Small intestine (tissue), 7 donors: ENCODE results near the gene ZNF474. TPM values are rescaled to one million over a fixed set of nuclear protein-coding genes. Genes with fewer than 3 reads are reported as not detected.

ENCODE experiments used
- DNase-seq, 2 donors: peaks; one replicate each; pipeline versions ENCODE4 v3.0.0 to v3.0.0-alpha.2; 2013
- FAIRE-seq: peaks from 2 replicates; lab custom pipeline; 2012; peaks lifted over from hg19 to GRCh38; lab: Jason Lieb, UNC
- H3K27ac ChIP-seq, 3 donors: one replicate each; pipeline ENCODE4 v1.5.1; 2013; ENCODE audit warnings: low read length in 2 of 3, mild to moderate bottlenecking in 2 of 3, control low read depth in 1 of 3, inconsistent platforms in 1 of 3, low read depth in 1 of 3, moderate library complexity in 1 of 3
- H3K27me3 ChIP-seq, 3 donors: one replicate each; pipeline ENCODE4 v1.6.1; 2013; ENCODE audit warnings: low read length in 3 of 3, inconsistent platforms in 1 of 3; ENCODE audit not compliant: control insufficient read depth in 3 of 3, insufficient read depth in 3 of 3
- H3K36me3 ChIP-seq, 3 donors: one replicate each; pipeline ENCODE4 v1.6.1; 2013; ENCODE audit warnings: low read length in 3 of 3, inconsistent platforms in 1 of 3, low read depth in 1 of 3, mild to moderate bottlenecking in 1 of 3, moderate library complexity in 1 of 3; ENCODE audit not compliant: control insufficient read depth in 3 of 3, insufficient read depth in 2 of 3
- H3K4me1 ChIP-seq, 3 donors: one replicate each; pipeline ENCODE4 v1.6.1; 2013; ENCODE audit warnings: low read length in 2 of 3, inconsistent platforms in 1 of 3, low read depth in 1 of 3, mild to moderate bottlenecking in 1 of 3, moderate library complexity in 1 of 3; ENCODE audit not compliant: control insufficient read depth in 3 of 3, insufficient read depth in 2 of 3
- H3K4me3 ChIP-seq, 3 donors: one replicate each; pipeline ENCODE4 v1.5.1; 2013; ENCODE audit warnings: low read length in 3 of 3, control low read depth in 1 of 3, inconsistent platforms in 1 of 3, low read depth in 1 of 3, mild to moderate bottlenecking in 1 of 3, moderate library complexity in 1 of 3
- H3K9me3 ChIP-seq, 2 donors: one replicate each; pipeline ENCODE4 v1.6.1; 2013; ENCODE audit warnings: low read depth in 1 of 2, low read length in 1 of 2; ENCODE audit not compliant: control insufficient read depth in 2 of 2, insufficient read depth in 1 of 2
- WGBS, 3 donors: extraction: QIAGEN DNeasy Blood & Tissue Kit; methylation state at CpG; one replicate each; pipeline ENCODE4 v1.1.7; 2013; 5-methylcytosine and 5-hydroxymethylcytosine counted together
- polyA plus RNA-seq, 4 donors: library from polyadenylated mRNA; stranded (reverse) in 3 of 4; unstranded in 1 of 4; fragments of 200-250 nt in 3 of 4; fragments of 120-200 nt in 1 of 4; gene quantifications; one replicate each; pipeline versions ENCODE4 v1.2.1 to v1.2.3, GENCODE V29; 2013
- donor health status: healthy with polysubstance abuse.
- donor health status: control.
- donor health status: control.
- donor health status: Bipolar disorder and iron deficiency.
- donor health status: healthy.

The ZNF474 gene
- polyA plus RNA-seq, 4 donors: 0.04 to 0.07 TPM; not detected in 2

DNA sequence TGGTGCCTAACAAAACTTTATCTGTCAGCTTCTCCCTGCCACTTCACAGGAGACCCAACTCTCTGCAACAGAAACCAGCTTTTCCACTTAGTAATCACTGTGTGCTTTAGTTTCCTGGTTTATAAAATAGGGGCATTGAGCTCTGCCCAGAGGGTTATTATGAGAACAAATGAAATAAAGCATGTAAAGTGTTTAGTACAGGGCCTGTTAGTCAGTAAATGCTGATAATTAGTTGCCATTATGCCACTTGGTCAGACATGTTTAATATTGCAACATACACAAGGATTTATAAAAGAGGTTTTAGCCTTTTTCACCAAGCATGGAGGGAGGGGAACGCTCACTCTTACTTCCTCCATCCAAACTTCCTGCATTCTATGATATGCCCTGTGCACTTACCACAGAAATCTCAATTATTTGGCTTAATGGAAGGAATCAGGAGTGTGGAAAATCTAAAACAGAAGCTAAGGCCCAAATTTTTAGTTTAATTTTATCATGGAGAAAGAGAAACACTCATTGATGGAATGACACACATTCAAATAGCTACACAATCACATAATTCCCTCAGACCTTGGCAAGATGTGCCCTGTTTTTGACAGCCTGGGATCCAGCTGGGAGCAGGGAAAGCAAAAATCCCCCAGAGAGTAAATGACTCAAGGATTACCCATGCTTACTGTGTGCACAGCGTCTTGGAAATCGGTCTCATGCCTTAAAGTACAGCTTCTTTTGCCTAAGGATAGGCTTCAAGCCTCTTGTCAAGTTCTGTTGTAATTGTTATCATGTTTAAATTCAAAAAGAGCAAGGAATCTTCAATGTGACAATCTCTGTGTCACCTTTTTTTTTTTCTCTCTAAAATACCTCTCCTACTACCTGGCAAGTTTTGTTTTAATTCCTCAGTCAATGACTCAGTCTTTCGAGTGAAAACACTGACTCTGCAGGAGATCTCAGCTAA lies 34.0 kb downstream of the ZNF474 start:
- no peaks in the 10 kb centered on the region for H3K9me3 ChIP-seq
- DNase-seq (peak in 1 of 2 donors; percentile 22), FAIRE-seq (no peak)
- H3K27me3 ChIP-seq: no peaks in the 10 kb centered on the region
- whole genome bisulfite sequencing, 3 donors: 63 to 83% (median 65%) methylated on average over 4 of the region's 4 CpGs
- H3K36me3 ChIP-seq: no peaks in the 10 kb centered on the region
- H3K27ac ChIP-seq: no peak overlapping the region
- H3K4me3 ChIP-seq: no peak overlapping the region
- peaks cover 0 to 9% (median 0%) of the 10 kb centered on the region in 3 donors for H3K4me1 ChIP-seq

DNA sequence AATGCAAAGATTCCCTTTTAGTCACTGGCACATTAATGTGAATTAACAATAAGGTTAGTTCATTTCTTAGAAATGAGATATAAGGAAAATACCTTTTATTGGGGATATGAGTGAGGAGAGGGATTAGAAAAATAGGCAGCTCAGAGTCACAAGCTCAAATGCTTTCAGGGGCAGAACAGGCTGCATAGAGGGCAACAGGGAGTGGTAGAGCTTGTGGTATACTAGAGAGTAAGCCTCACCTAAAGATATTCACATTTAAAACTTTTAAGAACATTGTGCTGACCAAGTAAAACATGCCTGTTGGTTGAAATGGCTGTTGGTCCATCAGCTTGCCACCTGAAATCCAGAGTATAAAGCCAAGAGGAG lies 34.7 kb downstream of the ZNF474 start:
- DNase-seq (no peak), FAIRE-seq (no peak)
- Histone ChIP-seq H3K27me3 (no peaks in the 10 kb centered on the region), H3K36me3 (no peaks in the 10 kb centered on the region), H3K4me1 (peaks cover 0 to 9% (median 0%) of the 10 kb centered on the region in 3 donors), H3K9me3 (no peaks in the 10 kb centered on the region), H3K27ac (no peak overlapping the region), H3K4me3 (no peak overlapping the region)

DNA sequence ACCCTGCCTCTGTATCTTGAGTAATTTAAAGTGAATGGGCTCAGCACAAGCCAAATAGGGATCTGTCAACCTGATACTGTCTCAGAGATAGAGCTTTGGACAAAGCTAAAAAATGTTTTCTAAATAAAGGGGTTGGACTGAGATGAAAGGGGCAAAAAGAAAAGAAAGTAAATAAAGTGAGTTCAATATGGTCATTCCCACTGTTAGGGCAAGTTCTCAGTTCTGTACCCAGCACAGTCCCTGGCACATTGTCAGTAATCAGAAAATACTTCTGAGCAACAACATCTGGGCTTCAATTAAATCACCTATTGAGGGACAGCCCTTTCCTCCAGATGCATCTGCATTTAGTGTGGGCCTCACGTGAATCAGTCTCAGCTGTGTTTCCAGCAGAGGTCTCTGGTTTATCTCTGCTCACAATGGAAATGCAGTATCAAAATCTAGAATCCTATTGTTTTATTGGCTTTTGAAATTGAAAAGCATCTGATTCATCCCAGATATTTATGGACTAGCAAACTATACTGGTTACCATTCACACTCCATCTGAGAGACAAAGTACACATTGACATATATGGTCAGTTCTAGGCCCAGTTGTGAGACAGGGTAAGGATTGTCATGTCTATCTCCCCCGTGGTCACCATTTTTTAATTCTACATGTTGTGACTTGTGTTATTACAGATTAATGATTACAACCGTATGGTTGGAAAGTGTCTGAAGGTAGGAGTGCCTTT lies 35.6 kb downstream of the ZNF474 start:
- 44 to 69% (median 50%) methylated on average over 3 of the region's 3 CpGs for WGBS, 3 donors
- FAIRE-seq: no peak
- H3K4me3 ChIP-seq: no peak overlapping the region
- H3K27ac ChIP-seq: peak overlapping the region in 1 of 3 donors; percentile 6
- no peaks in the 10 kb centered on the region for H3K9me3 ChIP-seq
- no peaks in the 10 kb centered on the region for H3K36me3 ChIP-seq
- no peak for DNase-seq
- H3K4me1 ChIP-seq: peaks cover 0 to 9% (median 0%) of the 10 kb centered on the region in 3 donors
- H3K27me3 ChIP-seq: no peaks in the 10 kb centered on the region

DNA sequence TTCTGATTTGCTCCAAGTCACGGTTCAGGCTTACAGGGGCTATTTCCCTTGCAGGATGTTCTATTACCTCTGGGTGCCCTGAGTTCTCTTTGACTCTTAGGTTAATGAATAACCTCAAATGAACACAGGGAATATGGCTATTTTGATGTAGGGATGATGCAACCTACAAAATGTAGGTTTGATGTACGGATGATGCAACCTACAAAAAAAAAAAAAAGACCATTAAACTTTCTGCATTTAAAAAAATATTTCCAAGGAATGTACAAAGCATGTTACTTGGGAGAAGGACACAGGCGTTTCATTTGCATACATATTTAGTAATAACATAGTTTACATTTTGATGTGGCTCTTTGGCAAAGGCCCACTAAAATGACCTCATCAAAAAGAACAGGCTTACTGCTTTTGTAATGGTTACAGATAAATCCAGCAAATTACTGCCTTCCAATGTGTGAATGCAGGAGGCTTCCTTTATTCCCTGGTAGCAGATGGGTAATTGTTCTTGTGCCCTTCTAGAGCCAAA lies 36.3 kb downstream of the ZNF474 start:
- FAIRE-seq: no peak
- no peaks in the 10 kb centered on the region for H3K9me3 ChIP-seq

DNA sequence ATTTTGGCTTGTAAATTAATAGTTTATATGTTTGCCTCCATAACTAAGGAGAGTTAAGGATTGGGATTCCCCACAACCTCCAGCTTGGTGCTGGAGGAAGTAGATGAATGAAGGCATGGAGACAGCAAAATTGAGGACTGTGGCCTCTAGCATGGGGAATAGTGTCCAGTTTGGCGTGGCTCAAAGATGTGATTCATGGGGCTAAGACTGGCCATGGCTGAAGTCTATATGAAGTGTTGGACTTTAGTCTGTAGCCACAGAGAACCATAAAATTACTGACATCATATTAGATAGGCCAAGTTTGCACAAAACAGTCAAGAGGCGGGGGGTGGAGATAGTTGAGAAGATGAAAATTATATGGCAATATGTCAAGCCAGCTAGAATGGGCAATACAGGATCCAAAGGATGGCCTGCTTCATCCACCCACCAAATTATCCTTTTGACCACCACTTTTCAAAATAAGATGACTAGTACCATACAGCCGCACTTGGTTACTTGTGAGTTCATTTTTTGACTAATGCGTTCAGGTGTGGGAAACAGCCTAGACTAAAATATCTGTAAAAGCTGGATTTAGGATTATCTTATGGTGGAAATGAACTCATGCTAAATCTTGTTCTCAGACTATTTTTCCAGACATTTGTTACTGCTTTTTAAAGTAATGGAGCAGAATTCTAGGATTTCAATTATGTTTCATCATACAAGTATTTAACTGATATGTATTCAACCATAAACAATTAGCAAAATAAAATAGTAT lies 40.2 kb downstream of the ZNF474 start:
- Histone ChIP-seq H3K9me3 (no peaks in the 10 kb centered on the region), H3K4me3 (no peak overlapping the region), H3K27me3 (no peaks in the 10 kb centered on the region), H3K4me1 (peaks cover 0 to 9% (median 0%) of the 10 kb centered on the region in 3 donors), H3K27ac (no peak overlapping the region), H3K36me3 (no peaks in the 10 kb centered on the region)
- no peak for FAIRE-seq
- DNase-seq: no peak
- WGBS, 3 donors: 87 to 91% (median 89%) methylated on average over 4 of the region's 4 CpGs

More for the DNA sequence above, 36.3 kb downstream of the ZNF474 start:
- H3K27me3 ChIP-seq: no peaks in the 10 kb centered on the region
- H3K4me3 ChIP-seq: no peak overlapping the region
- peaks cover 0 to 9% (median 0%) of the 10 kb centered on the region in 3 donors for H3K4me1 ChIP-seq
- peak overlapping the region in 1 of 3 donors; percentile 6 for H3K27ac ChIP-seq
- no peaks in the 10 kb centered on the region for H3K36me3 ChIP-seq
- 32 to 55% (median 35%) methylated on average over 3 of the region's 3 CpGs for WGBS, 3 donors
- DNase-seq: peak in 1 of 2 donors; percentile 74

DNA sequence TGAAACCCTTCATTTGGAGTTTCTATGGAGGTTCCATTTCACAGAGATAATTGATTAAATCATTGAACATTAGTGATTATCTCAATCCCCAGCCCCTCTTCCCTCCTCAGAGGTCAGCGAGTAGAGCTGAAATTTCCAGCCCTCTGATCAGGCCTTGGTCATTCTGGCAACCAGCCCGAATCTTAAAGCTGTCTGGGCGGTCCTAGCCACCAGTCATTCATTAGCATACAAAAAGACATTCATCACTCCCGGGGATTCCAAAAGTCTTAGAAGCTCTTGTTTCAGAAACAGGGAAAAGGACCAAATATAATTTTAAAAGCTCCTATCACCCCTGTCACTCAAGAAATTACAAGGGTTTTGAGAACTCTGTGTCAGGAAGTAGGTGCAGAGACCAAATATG lies 41.3 kb downstream of the ZNF474 start:
- FAIRE-seq: no peak
- no peak for DNase-seq
- Histone ChIP-seq H3K4me3 (no peak overlapping the region), H3K27me3 (no peaks in the 10 kb centered on the region), H3K9me3 (no peaks in the 10 kb centered on the region), H3K27ac (no peak overlapping the region), H3K36me3 (no peaks in the 10 kb centered on the region), H3K4me1 (peaks cover 0 to 3% (median 0%) of the 10 kb centered on the region in 3 donors)
- 62 to 77% (median 70%) methylated on average over 4 of the region's 4 CpGs for WGBS, 3 donors

DNA sequence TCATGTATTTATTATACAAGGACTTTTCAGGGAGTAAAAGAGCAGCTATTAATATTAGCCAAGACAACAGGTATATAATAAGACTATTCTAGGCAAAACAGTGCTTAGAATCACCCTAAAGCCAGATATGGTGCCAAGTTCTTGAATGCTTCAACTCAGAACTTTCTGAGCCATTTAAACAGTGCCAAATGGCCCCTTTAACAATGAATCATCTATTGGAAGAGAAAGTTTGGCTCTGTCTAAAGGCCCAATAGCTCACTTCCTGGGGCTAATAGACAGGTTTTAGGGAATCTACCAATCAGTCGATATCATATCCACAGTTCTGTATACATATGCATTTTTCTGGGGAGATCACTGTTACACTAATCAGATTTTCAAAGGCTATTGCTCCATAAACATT lies 42.9 kb downstream of the ZNF474 start:
- 81 to 87% (median 85%) methylated on average over 1 of the region's 1 CpG for WGBS, 3 donors
- Histone ChIP-seq H3K36me3 (no peaks in the 10 kb centered on the region), H3K4me3 (no peak overlapping the region), H3K9me3 (no peaks in the 10 kb centered on the region), H3K27ac (no peak overlapping the region), H3K4me1 (no peaks in the 10 kb centered on the region), H3K27me3 (no peaks in the 10 kb centered on the region)
- DNase-seq: no peak
- no peak for FAIRE-seq
